ENCODE data around the gene MASP1.
"Not testable (repeated sequence)": the region's sequence is repeated elsewhere in the genome, so short reads cannot be mapped to it uniquely, and the experiment has no call there.

Gene MASP1

DNA sequence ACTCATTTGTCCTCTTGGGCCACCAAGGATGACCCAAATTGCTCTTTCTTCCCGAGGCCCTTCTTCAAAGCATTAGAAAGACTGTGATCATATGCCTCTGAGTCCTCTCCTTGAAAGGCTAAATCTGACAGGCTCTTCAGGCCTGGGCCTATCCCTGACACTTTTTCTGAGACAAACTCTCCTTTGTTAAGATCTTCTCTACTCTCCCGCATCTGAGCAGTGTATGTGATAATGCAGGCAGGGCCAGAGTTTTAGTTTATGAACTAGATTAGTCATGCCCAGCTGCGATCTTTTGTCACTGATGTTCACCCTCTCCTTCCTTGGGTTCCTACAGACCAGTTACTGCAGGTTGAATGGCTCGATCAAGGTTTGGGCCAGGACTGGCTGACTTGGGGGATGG lies 39.2 kb downstream of the MASP1 start:
- 92% methylated on average over 1 to 3 of the region's 4 CpGs for WGBS, 2 experiments (ENCODE audit: insufficient coverage in 2 of 2)
- H3K9me3 ChIP-seq (ENCODE audit: control insufficient read depth, low read length) = no peaks in the 10 kb centered on the region
- H3K4me3 ChIP-seq (ENCODE audit: extremely low read depth, insufficient read depth, low read length, poor library complexity, severe bottlenecking) = no peak overlapping the region
- H3K36me3 ChIP-seq (ENCODE audit: control insufficient read depth, insufficient read depth, low read length) = peaks cover 90% of the 10 kb centered on the region
- H3K27ac ChIP-seq (ENCODE audit: low read depth, low read length, severe bottlenecking) = no peak overlapping the region
- H3K4me1 ChIP-seq (ENCODE audit: control insufficient read depth, insufficient read depth, low read length, poor library complexity, severe bottlenecking) = peaks cover 3% of the 10 kb centered on the region

DNA sequence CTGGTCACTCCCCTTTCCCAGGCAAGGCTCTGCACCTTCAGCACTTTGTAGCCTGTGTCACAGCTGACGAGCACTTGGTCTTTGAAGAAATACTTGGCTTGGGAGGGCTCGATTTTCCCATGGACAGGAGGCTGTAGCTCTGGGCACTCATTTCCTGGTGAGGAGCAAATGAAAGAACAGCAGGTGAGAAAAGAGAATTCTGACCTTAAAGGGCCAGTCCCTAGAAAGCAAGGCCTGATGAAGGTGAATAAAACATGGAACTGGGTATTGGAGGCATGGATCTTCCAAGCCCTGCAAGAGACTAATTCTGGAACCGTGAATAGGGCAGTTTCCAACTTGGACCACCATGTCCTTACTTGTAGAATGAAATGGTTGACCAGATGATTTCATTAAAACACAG lies 39.9 kb downstream of the MASP1 start:
- H3K36me3 ChIP-seq (ENCODE audit: control insufficient read depth, insufficient read depth, low read length) = peaks cover 83% of the 10 kb centered on the region
- WGBS, 2 experiments (ENCODE audit: insufficient coverage in 2 of 2) = 67 to 74% methylated on average over 3 of the region's 3 CpGs
- H3K4me3 ChIP-seq (ENCODE audit: extremely low read depth, insufficient read depth, low read length, poor library complexity, severe bottlenecking) = no peak overlapping the region
- H3K4me1 ChIP-seq (ENCODE audit: control insufficient read depth, insufficient read depth, low read length, poor library complexity, severe bottlenecking) = peaks cover 3% of the 10 kb centered on the region
- no peaks in the 10 kb centered on the region for H3K9me3 ChIP-seq (ENCODE audit: control insufficient read depth, low read length)
- no peak overlapping the region for H3K27ac ChIP-seq (ENCODE audit: low read depth, low read length, severe bottlenecking)

DNA sequence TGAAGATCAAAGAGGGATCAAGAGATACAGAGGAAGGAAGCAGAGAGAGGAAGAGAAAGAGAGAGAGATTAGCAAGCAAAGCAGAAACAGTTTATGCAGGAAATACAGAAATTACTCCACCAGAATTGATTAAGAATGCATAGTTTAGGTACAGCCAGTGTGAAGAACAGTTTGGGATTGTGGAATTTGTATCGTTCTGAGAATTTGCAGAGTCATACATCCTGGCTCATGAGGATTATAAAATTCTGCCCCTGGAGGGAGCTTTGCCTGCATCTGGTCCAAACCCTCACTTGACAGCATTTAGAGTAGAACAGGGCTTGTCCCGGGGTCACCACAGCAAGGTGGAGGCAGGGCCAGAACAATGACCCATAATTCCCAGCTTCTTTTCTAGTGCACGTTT lies 44.1 kb downstream of the MASP1 start:
- no peaks in the 10 kb centered on the region for H3K9me3 ChIP-seq (ENCODE audit: control insufficient read depth, low read length)
- peaks cover 47% of the 10 kb centered on the region for H3K36me3 ChIP-seq (ENCODE audit: control insufficient read depth, insufficient read depth, low read length)
- no peak overlapping the region for H3K4me3 ChIP-seq (ENCODE audit: extremely low read depth, insufficient read depth, low read length, poor library complexity, severe bottlenecking)
- whole genome bisulfite sequencing, 2 experiments (ENCODE audit: insufficient coverage in 2 of 2) = 75 to 93% methylated on average over 3 of the region's 3 CpGs
- H3K4me1 ChIP-seq (ENCODE audit: control insufficient read depth, insufficient read depth, low read length, poor library complexity, severe bottlenecking) = peaks cover 7% of the 10 kb centered on the region
- no peak overlapping the region for H3K27ac ChIP-seq (ENCODE audit: low read depth, low read length, severe bottlenecking)

DNA sequence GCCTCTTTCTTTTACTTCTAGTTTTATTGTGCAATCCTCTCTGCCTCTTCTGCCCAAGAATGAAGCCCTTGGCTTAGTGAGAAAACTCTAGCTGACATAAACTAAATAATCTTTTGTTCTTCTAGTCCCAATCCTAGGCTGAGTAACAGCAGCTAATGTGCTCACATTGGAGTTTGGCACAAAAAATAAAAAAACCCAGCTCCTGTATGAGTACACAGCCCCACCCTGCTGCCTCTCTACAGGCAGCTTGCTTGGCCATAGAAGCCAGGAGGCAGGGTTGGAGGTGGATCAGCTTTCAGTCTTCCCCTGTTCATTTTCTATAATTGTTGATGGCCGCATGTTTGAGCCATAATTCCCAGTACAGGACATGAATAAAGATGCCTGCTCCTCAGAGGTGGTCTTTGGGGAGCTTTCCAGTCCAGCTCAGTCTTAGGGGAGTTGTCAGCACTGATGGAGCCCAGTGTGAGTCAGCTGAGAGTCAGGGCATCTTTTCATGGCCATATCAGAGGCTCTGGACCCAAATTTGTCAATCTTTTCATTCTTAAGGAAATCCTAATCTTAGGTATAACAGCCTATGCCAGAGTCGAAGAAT lies 47.5 kb downstream of the MASP1 start:
- WGBS, 2 experiments (ENCODE audit: insufficient coverage in 2 of 2) = 85% methylated on average over 2 of the region's 2 CpGs; no CpG with 5 or more reads in 1 of the 2 experiments
- H3K9me3 ChIP-seq (ENCODE audit: control insufficient read depth, low read length) = peaks cover 10% of the 10 kb centered on the region
- no peak overlapping the region for H3K4me3 ChIP-seq (ENCODE audit: extremely low read depth, insufficient read depth, low read length, poor library complexity, severe bottlenecking)
- peaks cover 12% of the 10 kb centered on the region for H3K4me1 ChIP-seq (ENCODE audit: control insufficient read depth, insufficient read depth, low read length, poor library complexity, severe bottlenecking)
- no peak overlapping the region for H3K27ac ChIP-seq (ENCODE audit: low read depth, low read length, severe bottlenecking)
- H3K36me3 ChIP-seq (ENCODE audit: control insufficient read depth, insufficient read depth, low read length) = peaks cover 43% of the 10 kb centered on the region

DNA sequence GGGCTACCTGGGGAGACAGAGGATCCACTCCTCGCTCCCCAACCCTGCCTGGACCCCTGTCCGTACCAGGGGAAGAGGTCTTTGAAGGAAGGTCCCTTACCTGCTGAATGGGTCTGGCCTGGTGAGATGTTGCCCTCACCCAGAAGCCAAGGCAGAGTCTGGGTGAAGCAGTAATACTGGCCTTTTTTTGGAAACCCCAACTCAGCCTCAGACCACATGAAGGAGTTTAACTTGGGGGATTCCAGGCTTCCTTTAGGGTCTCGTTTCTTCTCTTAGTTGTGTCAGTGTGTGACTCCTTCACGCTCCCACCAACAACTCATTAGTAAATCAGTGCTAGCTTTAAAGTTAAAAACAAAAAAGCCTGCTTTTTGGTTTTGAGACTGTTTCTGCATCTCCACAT lies 48.6 kb downstream of the MASP1 start:
- no peak overlapping the region for H3K4me3 ChIP-seq (ENCODE audit: extremely low read depth, insufficient read depth, low read length, poor library complexity, severe bottlenecking)
- H3K36me3 ChIP-seq (ENCODE audit: control insufficient read depth, insufficient read depth, low read length) = peaks cover 36% of the 10 kb centered on the region
- no peak overlapping the region for H3K27ac ChIP-seq (ENCODE audit: low read depth, low read length, severe bottlenecking)
- H3K9me3 ChIP-seq (ENCODE audit: control insufficient read depth, low read length) = peaks cover 10% of the 10 kb centered on the region
- WGBS, 2 experiments (ENCODE audit: insufficient coverage in 2 of 2) = 94 to 100% methylated on average over 2 of the region's 4 CpGs
- peaks cover 12% of the 10 kb centered on the region for H3K4me1 ChIP-seq (ENCODE audit: control insufficient read depth, insufficient read depth, low read length, poor library complexity, severe bottlenecking)

DNA sequence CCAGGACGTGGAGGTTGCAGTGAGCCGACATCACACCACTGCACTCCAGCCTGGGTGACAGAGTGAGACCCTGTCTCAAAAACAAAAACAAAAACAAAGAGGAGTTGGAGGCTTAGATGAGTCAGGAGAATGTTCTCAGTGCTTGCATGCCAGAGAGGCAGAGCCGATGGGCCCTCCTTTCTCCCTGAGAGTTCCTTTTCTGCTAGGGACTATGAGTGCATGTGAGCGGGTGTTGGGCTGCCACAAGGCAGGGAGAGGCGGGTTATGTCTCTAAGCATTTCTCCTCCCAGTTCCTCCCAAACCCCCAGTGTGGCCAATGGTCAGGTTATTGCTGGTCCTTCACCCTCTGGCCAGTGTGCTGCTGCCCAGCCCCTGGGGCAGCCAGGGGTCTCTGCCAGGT lies 49.1 kb downstream of the MASP1 start:
- Histone ChIP-seq H3K4me3 (ENCODE audit: extremely low read depth, insufficient read depth, low read length, poor library complexity, severe bottlenecking) (no peak overlapping the region), H3K36me3 (ENCODE audit: control insufficient read depth, insufficient read depth, low read length) (peaks cover 41% of the 10 kb centered on the region), H3K9me3 (ENCODE audit: control insufficient read depth, low read length) (peaks cover 10% of the 10 kb centered on the region), H3K4me1 (ENCODE audit: control insufficient read depth, insufficient read depth, low read length, poor library complexity, severe bottlenecking) (peaks cover 12% of the 10 kb centered on the region), H3K27ac (ENCODE audit: low read depth, low read length, severe bottlenecking) (no peak overlapping the region)
- WGBS, 2 experiments (ENCODE audit: insufficient coverage in 2 of 2) = 86 to 90% methylated on average over 2 to 3 of the region's 5 CpGs

DNA sequence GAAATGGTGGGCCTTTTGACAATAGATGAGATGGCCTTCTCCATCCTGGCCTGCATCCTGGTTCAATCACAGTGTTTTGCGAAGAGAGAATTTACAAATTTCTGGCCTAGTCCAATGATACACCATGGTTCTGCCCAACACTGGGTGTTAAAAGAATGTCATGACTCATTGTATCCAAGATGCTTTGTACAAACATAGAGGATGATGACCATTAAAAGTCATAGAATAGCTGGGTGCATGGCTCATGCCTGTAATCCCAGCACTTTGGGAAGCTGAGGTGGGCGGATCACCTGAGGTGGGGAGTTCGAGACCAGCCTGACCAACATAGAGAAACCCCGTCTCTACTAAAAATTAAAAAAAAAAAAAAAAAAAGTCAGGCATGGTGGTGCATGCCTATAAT lies 52.7 kb downstream of the MASP1 start:
- 89 to 100% methylated on average over 1 of the region's 4 CpGs for WGBS, 2 experiments (ENCODE audit: insufficient coverage in 2 of 2)
- H3K4me1 ChIP-seq (ENCODE audit: control insufficient read depth, insufficient read depth, low read length, poor library complexity, severe bottlenecking) = peaks cover 12% of the 10 kb centered on the region
- peaks cover 10% of the 10 kb centered on the region for H3K9me3 ChIP-seq (ENCODE audit: control insufficient read depth, low read length)
- not testable (repeated sequence) for H3K4me3 ChIP-seq (ENCODE audit: extremely low read depth, insufficient read depth, low read length, poor library complexity, severe bottlenecking); H3K27ac ChIP-seq (ENCODE audit: low read depth, low read length, severe bottlenecking)
- H3K36me3 ChIP-seq (ENCODE audit: control insufficient read depth, insufficient read depth, low read length) = peaks cover 52% of the 10 kb centered on the region

DNA sequence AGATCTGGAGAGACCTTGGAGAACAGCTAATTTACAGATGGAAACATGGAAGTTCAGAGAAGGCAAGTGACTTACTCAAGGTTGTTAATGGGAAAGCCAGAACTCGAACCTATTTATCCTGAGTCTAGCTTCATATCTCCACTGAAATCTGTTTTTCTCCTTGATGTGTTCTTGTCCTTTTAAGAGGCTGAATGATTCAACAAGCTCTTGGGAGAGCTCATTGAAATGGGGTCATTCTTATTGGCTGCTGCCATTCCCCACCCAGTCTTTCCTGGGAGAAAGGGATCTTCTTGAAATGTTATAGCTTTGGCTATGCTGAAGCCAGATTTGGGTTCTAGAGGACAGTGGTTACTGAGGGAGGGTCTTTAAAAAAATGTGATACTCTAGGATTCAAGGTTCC lies 53.3 kb downstream of the MASP1 start:
- WGBS, 2 experiments (ENCODE audit: insufficient coverage in 2 of 2) = 86 to 100% methylated on average over 1 of the region's 1 CpG
- Histone ChIP-seq H3K9me3 (ENCODE audit: control insufficient read depth, low read length) (peaks cover 10% of the 10 kb centered on the region), H3K4me1 (ENCODE audit: control insufficient read depth, insufficient read depth, low read length, poor library complexity, severe bottlenecking) (peaks cover 12% of the 10 kb centered on the region), H3K27ac (ENCODE audit: low read depth, low read length, severe bottlenecking) (no peak overlapping the region), H3K36me3 (ENCODE audit: control insufficient read depth, insufficient read depth, low read length) (peaks cover 52% of the 10 kb centered on the region), H3K4me3 (ENCODE audit: extremely low read depth, insufficient read depth, low read length, poor library complexity, severe bottlenecking) (no peak overlapping the region)

DNA sequence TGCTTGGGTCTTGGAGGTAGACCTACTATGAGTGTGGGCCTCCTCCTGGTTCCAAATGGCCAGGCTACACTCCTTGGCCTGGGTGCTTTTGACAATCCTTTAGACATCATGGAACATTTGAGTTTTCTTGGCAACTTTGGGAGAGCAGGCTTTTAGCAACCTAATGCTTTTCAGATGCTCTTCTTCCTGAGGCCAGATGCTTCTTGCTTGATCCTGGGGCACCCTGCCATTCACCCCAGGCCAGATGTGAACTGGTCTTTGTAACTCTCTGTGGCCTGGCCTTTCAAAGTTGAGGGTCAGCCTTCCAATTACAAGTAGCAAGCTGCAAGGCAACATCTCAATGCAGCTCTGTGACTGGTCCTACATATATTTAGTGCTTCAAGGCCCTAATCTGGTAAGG lies 53.8 kb downstream of the MASP1 start:
- Histone ChIP-seq H3K4me3 (ENCODE audit: extremely low read depth, insufficient read depth, low read length, poor library complexity, severe bottlenecking) (no peak overlapping the region), H3K9me3 (ENCODE audit: control insufficient read depth, low read length) (peaks cover 10% of the 10 kb centered on the region), H3K4me1 (ENCODE audit: control insufficient read depth, insufficient read depth, low read length, poor library complexity, severe bottlenecking) (peaks cover 9% of the 10 kb centered on the region), H3K36me3 (ENCODE audit: control insufficient read depth, insufficient read depth, low read length) (peaks cover 51% of the 10 kb centered on the region), H3K27ac (ENCODE audit: low read depth, low read length, severe bottlenecking) (no peak overlapping the region)

DNA sequence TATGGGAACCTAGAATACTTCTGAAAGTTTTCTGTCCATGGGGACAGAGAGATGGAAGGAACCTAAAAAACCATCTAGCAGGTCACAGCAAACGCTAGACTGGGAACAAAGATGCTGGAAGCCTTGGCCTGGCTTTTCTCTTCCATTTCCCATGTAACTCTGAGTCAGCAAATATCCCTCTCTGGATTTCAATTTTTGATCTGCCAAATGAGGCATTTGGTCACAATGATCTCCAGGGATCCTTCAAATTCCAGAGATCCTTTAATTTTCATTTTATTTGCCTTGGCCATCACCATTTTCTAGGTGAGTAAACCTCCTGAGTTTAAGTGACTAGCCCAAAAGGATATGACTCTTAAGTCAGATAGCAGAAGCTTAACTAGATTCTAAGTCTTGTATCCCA lies 54.6 kb downstream of the MASP1 start:
- Histone ChIP-seq H3K4me3 (ENCODE audit: extremely low read depth, insufficient read depth, low read length, poor library complexity, severe bottlenecking) (no peak overlapping the region), H3K36me3 (ENCODE audit: control insufficient read depth, insufficient read depth, low read length) (peaks cover 48% of the 10 kb centered on the region), H3K27ac (ENCODE audit: low read depth, low read length, severe bottlenecking) (no peak overlapping the region), H3K4me1 (ENCODE audit: control insufficient read depth, insufficient read depth, low read length, poor library complexity, severe bottlenecking) (peaks cover 3% of the 10 kb centered on the region), H3K9me3 (ENCODE audit: control insufficient read depth, low read length) (peaks cover 10% of the 10 kb centered on the region)
- 100% methylated on average over 1 of the region's 1 CpG for WGBS, 2 experiments (ENCODE audit: insufficient coverage in 2 of 2)

DNA sequence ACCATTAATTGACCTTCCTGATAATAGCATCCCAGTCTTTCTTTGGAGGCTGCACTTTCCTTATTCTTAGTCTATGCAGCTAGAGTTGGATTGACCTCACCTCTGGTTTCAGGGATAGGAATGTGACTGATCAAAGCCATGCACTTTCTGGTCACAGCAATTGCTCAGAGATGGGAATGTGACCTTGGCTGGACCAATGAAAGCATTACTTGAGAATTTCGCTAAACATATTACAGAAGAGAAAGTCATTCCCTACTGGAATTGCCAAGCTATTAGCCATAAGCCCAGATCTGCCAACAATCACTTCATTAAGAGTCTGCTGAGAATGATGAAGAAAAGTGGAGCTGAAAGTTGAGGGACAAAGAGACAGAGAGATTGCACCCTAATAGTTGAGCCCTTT lies 61.5 kb downstream of the MASP1 start:
- Histone ChIP-seq H3K36me3 (ENCODE audit: control insufficient read depth, insufficient read depth, low read length) (no peaks in the 10 kb centered on the region), H3K9me3 (ENCODE audit: control insufficient read depth, low read length) (no peaks in the 10 kb centered on the region), H3K4me1 (ENCODE audit: control insufficient read depth, insufficient read depth, low read length, poor library complexity, severe bottlenecking) (peaks cover 5% of the 10 kb centered on the region), H3K27ac (ENCODE audit: low read depth, low read length, severe bottlenecking) (no peak overlapping the region), H3K4me3 (ENCODE audit: extremely low read depth, insufficient read depth, low read length, poor library complexity, severe bottlenecking) (no peak overlapping the region)
- 100% methylated on average over 1 of the region's 1 CpG for WGBS, 2 experiments (ENCODE audit: insufficient coverage in 2 of 2)
